Uterus (tissue), 2 donors: ENCODE data around the gene LAMB4.

Experiments
- POLR2A ChIP-seq, 2 donors: fragments of 450-650 bp; IDR thresholded peaks; one replicate each; pipeline ENCODE4 v1.6.1; 2016; ENCODE audit warnings: antibody characterized with exemption in 2 of 2, mild to moderate bottlenecking in 1 of 2, moderate library complexity in 1 of 2
- TF ChIP-seq, protein P1 (sequence below), 4 experiments: fragments of 200-600 bp in 2 of 4; fragments of 450-650 bp in 2 of 4; sonication (generic) in 2 of 4; IDR thresholded peaks; one replicate each; pipeline ENCODE4 v1.5.1; 2016 to 2019; ENCODE audit warnings: antibody characterized with exemption in 4 of 4, mild to moderate bottlenecking in 2 of 4, moderate library complexity in 1 of 4

DNA sequence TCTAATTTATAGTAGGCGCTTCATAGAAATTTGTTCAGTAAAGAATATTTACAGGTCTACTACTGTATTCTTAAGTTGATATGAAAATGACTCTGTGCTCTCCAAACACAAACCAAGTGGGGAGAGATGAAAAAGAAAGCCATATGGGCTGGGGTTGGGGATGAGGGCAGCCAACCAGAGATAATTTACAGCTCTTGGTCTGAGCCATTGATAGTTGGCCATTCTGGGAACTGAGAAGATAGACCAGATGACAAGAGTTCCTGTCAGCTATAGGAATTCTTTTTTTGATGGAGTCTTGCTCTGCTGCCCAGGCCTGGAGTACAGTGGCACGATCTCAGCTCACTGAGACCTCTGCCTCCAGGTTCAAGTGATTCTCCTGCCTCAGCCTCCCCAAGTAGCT lies 57.4 kb downstream of the LAMB4 start:
- TF ChIP-seq, protein P1, sequence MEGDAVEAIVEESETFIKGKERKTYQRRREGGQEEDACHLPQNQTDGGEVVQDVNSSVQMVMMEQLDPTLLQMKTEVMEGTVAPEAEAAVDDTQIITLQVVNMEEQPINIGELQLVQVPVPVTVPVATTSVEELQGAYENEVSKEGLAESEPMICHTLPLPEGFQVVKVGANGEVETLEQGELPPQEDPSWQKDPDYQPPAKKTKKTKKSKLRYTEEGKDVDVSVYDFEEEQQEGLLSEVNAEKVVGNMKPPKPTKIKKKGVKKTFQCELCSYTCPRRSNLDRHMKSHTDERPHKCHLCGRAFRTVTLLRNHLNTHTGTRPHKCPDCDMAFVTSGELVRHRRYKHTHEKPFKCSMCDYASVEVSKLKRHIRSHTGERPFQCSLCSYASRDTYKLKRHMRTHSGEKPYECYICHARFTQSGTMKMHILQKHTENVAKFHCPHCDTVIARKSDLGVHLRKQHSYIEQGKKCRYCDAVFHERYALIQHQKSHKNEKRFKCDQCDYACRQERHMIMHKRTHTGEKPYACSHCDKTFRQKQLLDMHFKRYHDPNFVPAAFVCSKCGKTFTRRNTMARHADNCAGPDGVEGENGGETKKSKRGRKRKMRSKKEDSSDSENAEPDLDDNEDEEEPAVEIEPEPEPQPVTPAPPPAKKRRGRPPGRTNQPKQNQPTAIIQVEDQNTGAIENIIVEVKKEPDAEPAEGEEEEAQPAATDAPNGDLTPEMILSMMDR (IDR thresholded peaks at IDR 0.05), result no peak
- TF ChIP-seq POLR2A (IDR thresholded peaks at IDR 0.05), result no peak
